Hematopoietic multipotent progenitor cell treated with erythropoietin and hydrocortisone succinate and interleukin-3 and kit ligand, for 8 days (in vitro differentiated cells): ENCODE measurements around the gene SUSD2.
"Not testable (repeated sequence)": the region's sequence is repeated elsewhere in the genome, so short reads cannot be mapped to it uniquely, and the experiment has no call there.

Experiments used
- DNase-seq: peaks from one replicate; pipeline ENCODE4 v3.0.0-alpha.2; 2015

SUSD2 gene

DNA sequence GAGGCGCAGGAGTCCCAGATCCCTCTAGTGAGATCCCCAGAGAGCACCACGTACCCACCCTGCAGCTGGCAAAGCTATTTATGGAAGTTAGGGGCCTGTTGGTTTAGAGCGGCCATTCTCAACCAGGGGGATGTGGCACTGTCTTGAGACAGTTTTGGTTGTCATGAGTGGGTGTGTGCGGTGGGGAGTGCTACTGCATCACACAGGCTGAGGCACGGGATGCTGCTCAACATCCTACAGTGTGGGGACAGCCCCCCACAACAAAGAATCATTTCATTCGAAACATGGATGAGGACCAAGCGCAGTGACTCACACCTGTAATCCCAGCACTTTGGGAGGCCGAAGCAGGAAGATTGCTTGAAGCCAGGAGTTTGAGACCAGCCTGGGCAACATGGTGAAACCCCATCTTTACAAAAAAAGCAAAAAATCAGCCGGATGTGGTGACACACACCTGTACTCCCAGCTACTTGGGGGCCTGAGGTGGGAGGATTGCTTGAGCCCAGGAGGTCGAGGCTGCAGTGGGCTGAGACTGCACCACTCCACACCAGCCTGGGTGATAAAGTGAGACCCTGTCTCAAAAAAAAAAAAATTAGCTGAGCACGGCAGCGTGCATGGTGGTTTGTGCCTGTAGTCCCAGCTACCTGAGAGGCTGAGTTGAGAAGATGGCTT is 35.4 kb downstream of the SUSD2 start:
- no peak for DNase-seq

DNA sequence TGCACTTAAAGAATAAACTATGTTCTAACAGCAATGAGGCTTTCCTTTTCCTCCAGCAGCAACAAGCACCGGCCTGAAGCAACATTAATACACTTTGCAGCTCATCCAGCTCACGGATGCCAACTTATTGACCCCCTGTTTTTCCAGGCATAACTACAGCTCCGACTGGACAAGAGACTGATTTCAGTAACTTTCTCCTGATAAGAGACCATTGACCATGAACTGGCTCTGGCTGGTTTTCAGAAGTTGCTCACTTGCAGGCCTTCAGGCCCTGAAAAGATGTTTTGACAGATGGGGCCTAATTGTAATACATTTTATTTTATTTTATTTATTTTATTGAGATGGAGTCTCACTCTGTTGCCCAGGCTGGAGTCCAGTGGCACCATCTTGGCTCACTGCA is 36.1 kb downstream of the SUSD2 start:
- DNase-seq = no peak

DNA sequence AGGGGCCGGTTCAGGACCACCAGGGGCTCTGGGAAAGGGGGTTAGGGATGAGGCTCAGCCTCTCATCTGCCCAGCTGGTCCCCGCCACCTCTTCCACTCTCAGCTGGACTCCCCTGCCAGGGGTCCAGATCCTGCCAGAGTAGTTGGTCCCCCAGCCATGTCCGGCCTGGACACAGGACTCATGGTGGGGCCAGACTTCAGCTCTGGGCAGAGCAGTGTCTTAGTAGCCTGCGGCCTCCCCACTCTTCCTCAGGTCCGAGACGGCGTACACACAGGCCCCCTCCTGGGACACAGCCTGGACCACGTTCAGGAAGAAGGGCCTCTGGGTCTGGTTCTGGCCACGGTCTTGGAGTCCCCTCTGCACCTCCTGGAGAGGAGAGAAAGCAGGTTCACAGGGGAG is 38.5 kb downstream of the SUSD2 start:
- DNase-seq = no peak

DNA sequence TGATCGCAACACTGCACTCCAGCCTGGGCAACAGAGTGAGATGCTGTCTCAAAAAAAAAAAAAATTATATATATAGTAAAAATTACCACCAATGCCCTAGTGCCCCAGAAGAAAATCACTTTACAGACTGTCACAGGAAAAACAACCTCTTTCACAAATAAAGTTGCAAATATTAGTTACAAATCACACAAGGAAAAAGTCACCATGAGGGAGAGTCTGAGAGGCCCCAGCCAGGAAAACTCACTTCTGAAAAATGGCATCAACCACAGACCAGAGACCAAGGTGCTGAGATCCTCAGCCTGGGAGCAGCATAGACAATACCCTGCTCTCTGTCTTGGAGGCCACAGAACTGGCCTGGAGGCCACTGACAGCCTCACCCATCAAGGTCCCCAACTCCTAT is 43.2 kb downstream of the SUSD2 start:
- DNase-seq = no peak

DNA sequence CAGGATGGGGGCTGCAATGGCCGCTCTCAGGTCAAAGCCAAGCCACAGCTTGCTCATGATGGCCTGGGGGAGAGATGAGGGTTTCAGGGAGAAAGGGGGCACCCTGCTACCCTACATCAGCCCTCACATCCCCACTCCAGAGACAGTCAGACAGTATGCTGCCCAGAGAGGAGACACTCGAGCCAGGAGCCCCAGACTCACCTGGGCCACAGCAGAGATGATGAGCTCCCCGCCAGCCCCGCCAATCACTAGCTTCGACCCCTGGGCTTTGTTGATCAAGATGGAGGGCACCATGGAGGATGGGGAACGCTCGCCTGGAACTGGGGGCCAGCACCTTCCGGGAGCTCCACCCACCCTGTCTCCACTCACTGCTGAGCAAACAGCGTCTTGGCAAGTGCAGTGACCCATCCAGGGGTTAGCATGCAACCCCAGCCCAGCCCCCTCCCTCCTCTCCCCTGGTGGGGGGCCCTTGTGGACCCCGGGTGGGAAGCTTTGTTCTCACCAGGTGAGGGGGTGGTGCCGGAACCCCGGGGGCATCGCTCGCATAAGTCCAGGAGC is 43.8 kb downstream of the SUSD2 start:
- DNase-seq = no peak

DNA sequence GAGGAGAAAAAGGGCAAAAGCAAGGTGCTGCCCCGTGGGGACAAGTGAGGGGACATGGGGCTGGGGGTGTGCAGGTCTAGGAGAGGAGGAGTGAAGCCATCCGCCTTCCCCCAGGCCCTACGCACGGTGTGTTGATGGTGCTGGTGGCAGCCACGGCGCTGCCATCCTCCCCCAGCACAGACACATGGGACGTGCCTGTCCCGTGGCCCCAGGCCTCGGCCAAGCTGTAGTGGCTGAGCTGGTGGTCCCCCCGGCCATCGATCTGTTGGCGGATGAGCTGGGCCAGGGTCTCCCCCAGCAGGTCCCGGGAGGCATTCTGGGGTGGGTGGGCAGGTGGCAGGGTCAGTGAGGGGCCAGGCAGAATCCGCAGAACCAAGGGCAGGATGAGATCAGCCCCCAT is 44.7 kb downstream of the SUSD2 start:
- DNase-seq = no peak

DNA sequence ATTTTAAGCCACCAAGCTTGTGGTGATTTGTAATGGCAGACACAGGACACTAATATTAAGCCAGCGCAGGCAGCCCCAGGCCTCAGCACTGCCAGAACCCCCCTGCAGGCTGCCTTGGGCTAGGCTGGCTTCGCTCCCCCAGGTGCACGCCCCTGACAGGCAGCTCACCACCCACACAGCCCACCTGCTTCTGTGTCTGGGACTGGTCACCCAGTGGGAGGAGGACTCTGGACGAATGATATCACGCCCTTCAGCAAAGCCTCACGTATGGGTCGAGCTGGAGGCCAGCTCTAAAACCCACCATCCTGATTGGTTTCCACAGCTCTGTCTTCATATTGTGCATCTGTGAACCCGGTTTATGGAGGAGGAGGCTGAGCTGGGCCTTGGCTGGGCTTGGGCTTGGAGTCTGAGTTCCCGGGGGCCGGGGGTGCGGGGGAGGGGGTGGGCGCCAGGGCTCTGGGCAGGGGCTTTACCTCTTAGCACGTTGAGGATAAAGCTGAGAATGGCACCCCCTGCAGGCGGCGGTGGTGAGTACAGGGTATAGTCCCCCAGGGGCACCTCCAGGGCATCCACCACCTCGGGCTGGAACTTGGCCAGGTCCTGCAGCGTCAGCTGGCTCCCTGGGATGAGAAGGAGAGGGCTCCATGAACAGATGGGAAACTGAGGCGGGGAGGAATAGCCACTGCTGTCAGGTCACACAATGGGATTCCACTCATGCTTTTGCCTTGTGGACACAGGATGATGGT is 49.8 kb downstream of the SUSD2 start:
- peak; percentile 58 for DNase-seq

DNA sequence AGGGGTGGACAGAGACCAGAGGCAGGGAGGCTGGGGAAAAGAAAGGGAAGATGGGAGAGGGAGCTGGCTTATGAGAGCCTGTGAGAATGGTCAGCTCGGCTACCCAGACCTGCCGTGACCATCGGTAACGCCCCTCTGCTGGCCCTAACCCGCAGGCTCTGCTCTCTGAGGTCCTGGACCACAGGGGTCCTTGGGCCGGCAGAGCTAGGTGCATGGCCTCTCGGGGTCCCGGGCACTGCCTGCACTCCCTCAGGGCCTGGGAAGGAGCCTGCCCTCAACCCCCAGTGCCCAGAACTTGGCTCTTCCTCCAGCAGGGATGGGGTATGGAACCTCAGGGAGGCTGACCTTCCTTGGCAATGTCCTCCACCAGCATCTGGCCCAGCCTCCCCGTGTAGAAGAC is 50.4 kb downstream of the SUSD2 start:
- no peak for DNase-seq

DNA sequence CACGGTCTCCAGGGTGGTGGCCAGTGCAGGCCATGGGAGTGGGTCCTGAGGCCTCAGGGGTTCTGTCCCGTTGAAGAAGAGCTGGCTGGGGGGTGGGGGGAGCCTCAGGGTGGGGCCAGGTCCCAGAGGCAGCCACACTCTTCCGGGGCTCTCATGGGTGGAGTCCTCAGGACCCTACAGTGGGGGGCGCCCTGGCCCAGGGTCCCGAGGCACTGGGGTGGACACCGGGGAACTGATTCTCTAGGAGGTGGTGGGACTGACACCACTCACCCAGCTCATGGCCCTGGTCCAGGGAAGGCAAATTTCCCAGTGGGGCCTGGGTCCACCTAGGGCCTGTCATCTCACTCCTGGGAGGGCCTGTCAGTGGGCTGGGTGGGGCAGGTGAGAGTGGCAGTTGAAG is 50.8 kb downstream of the SUSD2 start:
- no peak for DNase-seq

DNA sequence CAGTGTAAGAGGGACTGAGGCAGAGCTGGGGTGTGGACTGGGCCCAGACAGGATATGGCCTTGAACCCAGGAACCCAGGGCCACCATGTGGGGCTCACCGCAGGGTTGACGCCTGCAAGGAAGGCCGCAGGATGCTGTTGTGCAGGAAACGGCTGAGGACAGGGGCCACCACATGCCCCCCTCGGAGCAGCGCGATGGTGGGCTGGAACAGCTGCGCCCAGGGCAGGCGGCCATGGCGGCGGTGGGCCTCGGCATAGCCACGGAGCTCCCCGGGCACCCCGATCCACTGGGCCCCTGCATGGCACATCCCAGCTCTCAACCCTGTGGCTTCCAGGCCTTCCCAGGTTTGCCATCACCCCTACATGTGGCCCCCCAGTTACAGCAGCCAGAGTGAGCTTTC is 51.4 kb downstream of the SUSD2 start:
- no peak for DNase-seq

DNA sequence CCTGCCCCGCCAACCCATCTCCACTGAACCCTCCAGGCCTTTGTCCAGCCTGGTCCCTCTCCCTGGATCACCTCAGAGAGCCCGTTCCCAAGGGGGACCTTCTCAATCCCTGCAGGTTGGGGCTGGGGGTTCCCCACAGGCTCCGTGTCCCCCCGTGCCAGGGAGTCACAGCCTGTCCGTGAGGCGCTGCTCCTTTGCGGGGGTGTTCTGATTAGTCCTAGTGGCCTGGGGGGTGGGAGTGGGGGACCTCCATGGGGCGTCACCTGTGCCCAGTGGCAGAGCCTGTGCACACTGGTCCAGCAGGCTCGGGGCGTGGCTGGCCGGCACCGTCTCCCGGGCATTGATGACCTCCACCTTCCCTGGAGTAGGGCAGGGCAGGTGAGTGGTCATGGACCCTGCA is 51.9 kb downstream of the SUSD2 start:
- DNase-seq = no peak

DNA sequence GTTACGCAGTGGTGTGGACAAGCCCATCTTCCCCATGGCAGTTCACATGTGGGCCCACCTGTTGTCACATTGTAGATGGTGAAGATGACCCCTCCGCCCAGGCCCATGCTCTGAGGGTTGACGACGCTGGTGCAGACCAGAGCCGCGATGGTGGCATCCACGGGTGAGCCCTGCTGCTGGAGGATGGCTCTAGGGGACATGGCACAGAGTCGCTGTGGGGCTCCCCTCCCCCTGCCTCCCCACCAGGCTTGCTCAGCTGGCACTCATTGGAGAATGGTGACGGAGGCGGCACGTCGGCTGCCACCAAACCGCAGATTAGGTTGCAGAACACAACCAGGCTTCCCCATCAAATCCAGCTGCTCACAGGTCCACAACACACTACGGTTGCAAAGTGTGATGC is 52.5 kb downstream of the SUSD2 start:
- DNase-seq = no peak

DNA sequence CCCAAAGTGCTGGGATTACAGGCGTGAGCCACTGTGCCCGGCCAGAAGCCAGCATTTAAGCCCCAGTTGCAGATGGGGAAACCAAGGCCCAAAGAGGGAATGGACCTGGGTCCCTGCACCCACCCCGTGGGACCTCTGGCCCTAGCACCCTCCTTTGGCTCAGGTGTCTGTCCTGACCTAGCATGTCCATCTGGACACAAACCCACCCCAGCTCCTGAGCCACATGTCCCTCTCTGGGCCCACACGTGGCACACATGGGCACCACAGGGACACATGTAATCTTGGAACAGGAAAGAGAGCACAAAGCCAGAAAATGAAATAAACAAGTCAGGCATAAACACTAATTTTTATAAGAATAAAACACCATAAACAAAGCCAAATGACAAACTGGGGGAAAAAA is 54.0 kb downstream of the SUSD2 start:
- DNase-seq = no peak

DNA sequence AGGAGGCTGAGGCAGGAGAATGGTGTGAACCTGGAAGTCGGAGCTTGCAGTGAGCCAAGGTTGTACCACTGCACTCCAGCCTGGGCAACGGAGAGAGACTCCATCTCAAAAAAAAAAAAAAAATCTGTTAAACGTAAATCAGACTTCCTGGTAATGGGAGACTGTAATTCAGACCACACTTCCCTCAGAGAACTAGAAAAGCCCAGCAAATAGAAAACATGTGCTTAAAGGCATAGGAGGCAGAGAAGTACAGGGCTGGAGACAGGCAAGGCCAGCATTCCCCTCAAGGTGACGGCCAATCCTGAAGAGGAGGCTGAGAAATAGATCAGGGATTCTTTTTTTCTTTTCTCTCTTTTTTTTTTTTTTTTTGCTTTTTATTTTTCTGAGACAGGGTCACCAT is 55.4 kb downstream of the SUSD2 start:
- DNase-seq = no peak

DNA sequence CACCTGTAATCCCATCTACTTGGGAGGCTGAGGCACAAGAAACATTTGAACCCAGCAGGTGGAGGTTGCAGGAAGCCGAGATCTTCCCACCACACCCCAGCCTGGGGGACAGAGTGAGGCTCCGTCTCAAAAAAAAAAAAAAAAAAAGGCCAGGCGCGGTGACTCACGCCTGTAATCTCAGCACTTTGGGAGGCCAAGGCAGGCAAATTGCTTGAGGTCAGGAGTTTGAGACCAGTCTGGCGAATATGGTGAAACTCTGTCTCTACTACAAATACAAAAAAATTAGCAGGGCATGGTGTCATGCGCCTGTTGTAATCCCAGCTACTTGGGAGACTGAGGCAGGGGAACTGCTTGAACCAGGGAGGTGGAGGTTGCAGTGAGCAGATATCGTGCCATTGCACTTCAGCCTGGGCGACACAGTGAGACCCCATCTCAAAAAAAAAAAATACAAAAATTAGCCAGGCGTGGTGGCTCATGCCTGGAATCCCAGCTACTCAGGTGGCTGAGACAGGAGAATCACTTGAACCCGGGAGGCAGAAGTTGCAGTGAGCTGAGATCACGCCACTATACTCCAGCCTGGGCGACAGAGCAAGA is 56.9 kb downstream of the SUSD2 start:
- not testable (repeated sequence) for DNase-seq
